Measurements from ENCODE around the gene SEMA5A.

DNA sequence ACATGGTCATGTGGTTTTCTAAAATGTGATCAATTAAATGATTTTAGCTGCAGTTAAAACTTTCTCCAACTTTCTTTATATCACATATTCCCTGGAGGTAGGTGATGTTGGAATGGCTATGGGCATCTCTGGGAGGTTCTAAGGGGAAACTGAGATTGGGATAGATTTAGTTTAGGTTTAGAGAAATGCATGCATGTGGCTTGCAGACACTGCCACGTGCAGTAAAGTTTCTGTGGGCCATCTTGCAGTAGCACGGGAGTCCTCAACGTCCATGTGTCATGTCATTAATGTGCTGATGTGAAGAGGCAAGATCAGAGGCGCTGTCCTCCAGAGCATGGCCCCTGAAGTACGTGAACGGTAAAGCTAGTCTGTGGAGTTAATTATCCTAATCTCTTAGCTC lies 532.7 kb downstream of the SEMA5A start:
- TF ChIP-seq, protein P1, sequence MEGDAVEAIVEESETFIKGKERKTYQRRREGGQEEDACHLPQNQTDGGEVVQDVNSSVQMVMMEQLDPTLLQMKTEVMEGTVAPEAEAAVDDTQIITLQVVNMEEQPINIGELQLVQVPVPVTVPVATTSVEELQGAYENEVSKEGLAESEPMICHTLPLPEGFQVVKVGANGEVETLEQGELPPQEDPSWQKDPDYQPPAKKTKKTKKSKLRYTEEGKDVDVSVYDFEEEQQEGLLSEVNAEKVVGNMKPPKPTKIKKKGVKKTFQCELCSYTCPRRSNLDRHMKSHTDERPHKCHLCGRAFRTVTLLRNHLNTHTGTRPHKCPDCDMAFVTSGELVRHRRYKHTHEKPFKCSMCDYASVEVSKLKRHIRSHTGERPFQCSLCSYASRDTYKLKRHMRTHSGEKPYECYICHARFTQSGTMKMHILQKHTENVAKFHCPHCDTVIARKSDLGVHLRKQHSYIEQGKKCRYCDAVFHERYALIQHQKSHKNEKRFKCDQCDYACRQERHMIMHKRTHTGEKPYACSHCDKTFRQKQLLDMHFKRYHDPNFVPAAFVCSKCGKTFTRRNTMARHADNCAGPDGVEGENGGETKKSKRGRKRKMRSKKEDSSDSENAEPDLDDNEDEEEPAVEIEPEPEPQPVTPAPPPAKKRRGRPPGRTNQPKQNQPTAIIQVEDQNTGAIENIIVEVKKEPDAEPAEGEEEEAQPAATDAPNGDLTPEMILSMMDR (IDR thresholded peaks at IDR 0.05), result no peak
- TF ChIP-seq POLR2A (IDR thresholded peaks at IDR 0.05), result no peak
- no peak for TF ChIP-seq POLR2AphosphoS5 (IDR thresholded peaks at IDR 0.05)
- no peak for TF ChIP-seq EP300 (IDR thresholded peaks at IDR 0.05; ENCODE audit: low read depth)
